Right lobe of liver (tissue), 6 donors: ENCODE results near the gene DOK4. TPM values are rescaled to one million over a fixed set of nuclear protein-coding genes. Genes with fewer than 3 reads are reported as not detected.

ENCODE experiments used
- ATAC-seq, 4 donors: fragments of 200-7000 bp; cut with Tn5 transposase; one replicate each; pipeline ENCODE4 v1.9.1; 2020; ENCODE audit warnings: mild to moderate bottlenecking in 4 of 4, moderate library complexity in 4 of 4
- DNase-seq, 3 donors: peaks; one replicate each; pipeline ENCODE4 v3.0.0-alpha.2; 2020
- H3K27ac ChIP-seq, 3 donors: fragments of 200-600 bp; one replicate each; pipeline ENCODE4 v1.8.0; 2022
- H3K27me3 ChIP-seq, 2 donors: fragments of 200-600 bp; one replicate each; pipeline ENCODE4 v1.8.0; 2022
- H3K36me3 ChIP-seq, 4 donors: fragments of 200-600 bp; sonication (generic) in 1 of 4; one replicate each; pipeline versions ENCODE4 v1.5.1 to v1.8.0; 2017 to 2022; ENCODE audit warnings: control low read depth in 1 of 4
- H3K4me1 ChIP-seq, 4 donors: fragments of 200-600 bp; sonication (generic) in 1 of 4; one replicate each; pipeline versions ENCODE4 v1.5.1 to v1.8.0; 2017 to 2022; ENCODE audit warnings: control low read depth in 1 of 4
- H3K4me3 ChIP-seq, 3 donors: fragments of 200-600 bp; one replicate each; pipeline ENCODE4 v1.8.0; 2022
- H3K9me3 ChIP-seq, 4 donors: fragments of 200-600 bp; sonication (generic) in 1 of 4; one replicate each; pipeline versions ENCODE4 v1.5.1 to v1.8.0; 2017 to 2022; ENCODE audit warnings: control low read depth in 1 of 4
- CTCF ChIP-seq, 4 donors: fragments of 200-600 bp in 3 of 4; fragments of 450-650 bp in 1 of 4; IDR thresholded peaks; one replicate each; pipeline versions ENCODE4 v1.5.1 to v1.8.0; 2016 to 2022; ENCODE audit warnings: antibody characterized with exemption in 4 of 4, mild to moderate bottlenecking in 2 of 4
- POLR2A ChIP-seq: fragments of 450-650 bp; IDR thresholded peaks from one replicate; pipeline ENCODE4 v1.6.1; 2017; ENCODE audit warnings: antibody characterized with exemption, mild to moderate bottlenecking
- WGBS: methylation state at CpG from one replicate; pipeline ENCODE4 v1.1.6; 2018; ENCODE audit warnings: low coverage, low lambda C conversion rate; ENCODE audit not compliant: insufficient coverage; ENCODE audit errors: missing lambda C conversion rate; 5-methylcytosine and 5-hydroxymethylcytosine counted together
- intact Hi-C, 2 donors: fragments of 100-400 bp; cut with DNase I; formaldehyde crosslinking; loops; one replicate each; pipeline versions ENCODE4 v1.11.2 to v1.14.1; 2022
- total RNA-seq, 6 experiments: library from RNA; depleted of rRNA in 2 of 6; stranded (reverse); fragments of >200 nt in 2 of 6; fragmentation: NEBNext Ultra II Directional in 3 of 6; extraction: Animal tissue kit (Norgen Biotek cat#: 25700) in 3 of 6; gene quantifications; one replicate each; pipeline versions ENCODE4 v1.1.0 to v1.2.4, GENCODE V29; 2016 to 2023
- donor health status: DM: no; HTN: yes; CAD: no.
- donor health status: DM: no; HTN: no; CAD: no.
- donor health status: DM: no; HTN: no; CAD: no.
- donor health status: DM: no; HTN: yes; CAD: no.
- donor health status: DM: no; HTN: yes; CAD: no.

The DOK4 gene
- total RNA-seq, 6 experiments from 2014 or later = 20.0 to 62.1 (median 36.7) TPM

DNA sequence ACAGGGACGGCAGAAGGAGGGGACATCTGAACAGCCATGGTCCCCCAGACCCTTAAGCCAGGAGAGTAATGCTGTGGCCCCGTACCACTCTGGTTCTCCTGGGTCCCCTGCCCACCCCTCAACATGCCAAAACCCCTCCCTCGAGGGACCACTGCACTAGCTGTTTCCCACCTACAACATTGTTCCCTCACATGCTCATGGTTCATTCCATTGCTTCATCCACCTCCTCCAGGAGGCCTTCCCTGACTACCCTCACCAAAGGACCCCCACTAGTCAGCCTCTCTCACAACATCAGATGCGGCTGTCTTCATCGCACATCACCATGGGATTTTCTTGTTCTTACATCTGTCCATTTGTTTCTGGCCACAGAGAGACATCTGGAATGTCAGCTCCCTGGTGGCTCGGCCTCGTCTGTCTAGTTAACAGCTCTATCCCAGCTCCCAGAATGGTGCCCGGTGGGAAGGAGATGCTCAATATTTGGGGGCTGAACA lies 1.7 kb downstream of the DOK4 start:
- peak in 1 of 3 donors; percentile 33 for DNase-seq
- H3K4me3 ChIP-seq = peak overlapping the region in 1 of 3 donors; percentile 95
- no peaks in the 10 kb centered on the region for H3K36me3 ChIP-seq
- no peaks in the 10 kb centered on the region for H3K27me3 ChIP-seq
- ATAC-seq = no peak
- 94% methylated on average over 7 of the region's 8 CpGs for WGBS
- no peak for TF ChIP-seq POLR2A
- no peak for TF ChIP-seq CTCF (IDR thresholded peaks at IDR 0.05)
- H3K27ac ChIP-seq = no peak overlapping the region
- intact Hi-C loops = no loop called here
- no peaks in the 10 kb centered on the region for H3K9me3 ChIP-seq
- peaks cover 0 to 23% (median 11%) of the 10 kb centered on the region in 4 donors for H3K4me1 ChIP-seq

DNA sequence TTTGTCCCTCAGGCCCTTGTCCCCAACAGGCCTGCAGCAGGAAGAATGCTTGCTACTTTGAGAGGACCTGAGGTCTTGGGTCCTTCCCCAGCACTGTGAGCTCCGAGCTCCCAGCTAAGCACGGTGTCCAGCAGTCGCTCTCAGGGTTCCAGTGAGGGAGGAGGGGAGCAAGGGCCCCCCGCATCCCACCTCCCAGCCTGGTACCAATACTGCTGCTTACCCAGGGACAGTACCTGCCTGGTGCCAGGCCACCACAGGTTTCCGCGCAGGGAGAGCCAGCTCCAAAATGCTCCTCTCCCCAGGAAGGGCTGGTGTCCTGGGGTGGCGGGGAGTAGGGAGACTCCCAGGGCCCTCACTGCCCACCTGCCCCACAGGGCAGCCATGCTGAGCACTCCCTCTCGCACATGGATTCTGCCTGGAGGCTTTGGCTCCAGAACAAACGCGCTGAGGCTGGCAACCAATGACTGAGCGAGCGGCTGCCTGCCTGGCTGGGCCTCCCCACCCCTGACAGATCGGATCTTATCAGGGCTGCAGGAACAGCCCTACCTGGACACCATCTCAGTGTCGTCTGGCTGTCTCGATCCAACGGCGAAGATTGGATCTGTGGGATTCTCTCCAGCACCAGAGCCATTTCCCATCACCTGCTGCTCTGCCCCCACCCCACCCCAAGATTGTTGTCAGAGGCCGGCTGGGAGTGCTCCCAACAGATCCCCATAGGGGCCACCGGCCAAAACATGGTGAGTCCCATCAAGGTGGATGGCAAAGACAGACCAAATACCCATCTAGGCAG lies 2.4 kb downstream of the DOK4 start:
- ATAC-seq = no peak
- TF ChIP-seq CTCF (IDR thresholded peaks at IDR 0.05) = no peak
- no CpG with 5 or more reads among the region's 19 CpGs for WGBS
- Histone ChIP-seq H3K4me3 (no peak overlapping the region), H3K27ac (no peak overlapping the region), H3K4me1 (peaks cover 0 to 29% (median 14%) of the 10 kb centered on the region in 4 donors), H3K9me3 (no peaks in the 10 kb centered on the region), H3K27me3 (no peaks in the 10 kb centered on the region), H3K36me3 (no peaks in the 10 kb centered on the region)
- peak in 1 of 3 donors; percentile 49 for DNase-seq
- intact Hi-C loops = no loop called here

DNA sequence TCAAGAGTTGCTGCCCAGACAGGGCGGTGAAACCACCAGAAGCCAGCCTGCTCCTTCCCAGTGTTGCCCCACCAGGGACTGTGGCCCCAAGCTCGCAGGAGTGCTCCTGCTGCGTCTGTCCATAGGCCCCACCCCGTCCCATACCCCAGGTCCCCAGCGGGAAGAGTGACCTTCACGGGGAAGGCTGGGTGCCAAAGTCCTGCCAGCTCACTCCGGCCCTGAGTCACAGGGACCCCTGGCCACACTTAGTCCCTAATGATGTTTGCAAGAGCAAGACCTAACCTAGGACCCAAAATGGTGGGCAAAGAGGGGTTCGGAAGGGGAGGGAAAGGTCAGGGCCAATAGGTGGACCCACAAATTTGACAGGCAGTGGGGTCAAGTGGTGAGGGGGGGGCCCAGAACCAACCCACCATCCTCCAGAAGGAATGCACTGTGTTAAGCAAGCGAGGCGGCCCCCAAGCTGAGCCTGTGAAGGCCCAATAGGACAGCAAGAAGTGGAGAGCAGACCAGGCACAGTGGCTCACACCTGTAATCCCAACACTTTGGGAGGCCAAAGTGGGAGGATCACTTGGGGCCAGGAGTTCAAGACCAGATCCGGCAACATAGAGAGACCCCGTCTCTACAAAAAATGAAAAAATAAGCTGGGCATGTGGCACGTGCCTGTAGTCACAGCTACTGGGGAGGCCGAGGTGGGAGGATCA lies 3.3 kb downstream of the DOK4 start:
- WGBS = 57% methylated on average over 4 of the region's 14 CpGs
- ATAC-seq (no peak), DNase-seq (peak in 1 of 3 donors; percentile 42)
- Histone ChIP-seq H3K4me3 (no peak overlapping the region), H3K27ac (no peak overlapping the region), H3K9me3 (no peaks in the 10 kb centered on the region), H3K27me3 (no peaks in the 10 kb centered on the region), H3K36me3 (no peaks in the 10 kb centered on the region), H3K4me1 (peaks cover 0 to 38% (median 18%) of the 10 kb centered on the region in 4 donors)
- TF ChIP-seq POLR2A = no peak
- TF ChIP-seq CTCF (IDR thresholded peaks at IDR 0.05) = no peak
- intact Hi-C loops = no loop called here

DNA sequence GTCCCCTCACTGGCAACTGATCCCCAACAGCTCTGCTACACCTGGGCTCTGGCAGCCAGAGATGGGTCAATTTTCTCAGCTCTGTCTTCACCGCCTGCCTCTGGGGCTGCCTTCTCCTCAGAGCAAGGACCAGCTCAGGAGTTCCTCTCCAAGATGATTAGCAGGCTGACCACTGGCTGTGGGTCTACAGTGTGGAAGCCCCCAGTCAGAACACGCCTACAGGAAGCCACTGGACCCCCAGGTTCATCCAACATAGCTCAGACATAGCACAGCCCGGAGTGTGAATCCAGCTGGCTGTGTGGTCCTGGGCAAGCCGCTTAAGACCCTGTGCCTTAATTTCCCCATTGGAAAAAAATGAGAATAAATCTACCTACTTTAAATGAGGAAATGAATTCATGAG lies 4.9 kb downstream of the DOK4 start:
- no peak for ATAC-seq
- TF ChIP-seq CTCF (IDR thresholded peaks at IDR 0.05) (no peak), POLR2A (no peak)
- no peak overlapping the region for H3K27ac ChIP-seq
- H3K36me3 ChIP-seq = no peaks in the 10 kb centered on the region
- H3K4me1 ChIP-seq = peaks cover 0 to 50% (median 18%) of the 10 kb centered on the region in 4 donors
- H3K4me3 ChIP-seq = no peak overlapping the region
- 90% methylated on average over 2 of the region's 4 CpGs for WGBS
- no peaks in the 10 kb centered on the region for H3K27me3 ChIP-seq
- intact Hi-C loops = no loop called here
- DNase-seq = no peak
- no peaks in the 10 kb centered on the region for H3K9me3 ChIP-seq
